Mononuclear cell (primary cell): Measurements from ENCODE around the gene LTN1. TPM values are rescaled to one million over a fixed set of nuclear protein-coding genes. Genes with fewer than 3 reads are reported as not detected.
"Not testable (repeated sequence)": the region's sequence is repeated elsewhere in the genome, so short reads cannot be mapped to it uniquely, and the experiment has no call there.

Experiments used
- H3K27me3 ChIP-seq: 2 replicates; pipeline ENCODE4 v1.6.0; 2011; ENCODE audit warnings: low read length, control low read depth; ENCODE audit not compliant: insufficient read depth
- H3K4me1 ChIP-seq: 2 replicates; pipeline ENCODE4 v1.5.1; 2011; ENCODE audit warnings: mild to moderate bottlenecking, low read length, control low read depth; ENCODE audit not compliant: insufficient read depth
- H3K4me3 ChIP-seq: 2 replicates; pipeline ENCODE4 v1.5.1; 2011; ENCODE audit warnings: mild to moderate bottlenecking, low read length, moderate library complexity
- H3K9me3 ChIP-seq: 2 replicates; pipeline ENCODE4 v1.5.1; 2011; ENCODE audit warnings: low read depth, mild to moderate bottlenecking, control low read depth, low read length
- total RNA-seq: library from RNA; depleted of rRNA; stranded (reverse); fragments of >200 nt; gene quantifications from one replicate; pipeline ENCODE4 v1.2.3, GENCODE V29; 2012

The LTN1 gene
- total RNA-seq, 1 donor = 37.4 TPM

- Histone ChIP-seq H3K9me3 (no peaks in the 10 kb centered on the region), H3K4me3 (no peak overlapping the region), H3K4me1 (no peaks in the 10 kb centered on the region), H3K27me3 (no peaks in the 10 kb centered on the region)
Measured at GRCh38 chr21:28959367-28960099, 33.1 kb downstream of the LTN1 start.

GRCh38 chr21:28953247-28953646 is 39.4 kb downstream of the LTN1 start:
- no peaks in the 10 kb centered on the region for H3K27me3 ChIP-seq
- H3K4me1 ChIP-seq = no peaks in the 10 kb centered on the region
- no peaks in the 10 kb centered on the region for H3K9me3 ChIP-seq
- H3K4me3 ChIP-seq = no peak overlapping the region

- Histone ChIP-seq H3K4me1 (no peaks in the 10 kb centered on the region), H3K27me3 (no peaks in the 10 kb centered on the region), H3K9me3 (no peaks in the 10 kb centered on the region), H3K4me3 (no peak overlapping the region)
Measured at GRCh38 chr21:28952686-28953085, 40.0 kb downstream of the LTN1 start.

- no peaks in the 10 kb centered on the region for H3K9me3 ChIP-seq
- H3K4me1 ChIP-seq = no peaks in the 10 kb centered on the region
- H3K4me3 ChIP-seq = no peak overlapping the region
- H3K27me3 ChIP-seq = no peaks in the 10 kb centered on the region
Measured at GRCh38 chr21:28949318-28949717, 43.4 kb downstream of the LTN1 start.

GRCh38 chr21:28944296-28944695 is 48.4 kb downstream of the LTN1 start:
- Histone ChIP-seq H3K4me1 (no peaks in the 10 kb centered on the region), H3K9me3 (no peaks in the 10 kb centered on the region), H3K4me3 (no peak overlapping the region), H3K27me3 (no peaks in the 10 kb centered on the region)

GRCh38 chr21:28943631-28944030 is 49.0 kb downstream of the LTN1 start:
- Histone ChIP-seq H3K9me3 (no peaks in the 10 kb centered on the region), H3K27me3 (no peaks in the 10 kb centered on the region), H3K4me3 (no peak overlapping the region), H3K4me1 (peaks cover 2% of the 10 kb centered on the region)

GRCh38 chr21:28938726-28939125 is 54.0 kb downstream of the LTN1 start:
- Histone ChIP-seq H3K4me3 (no peak overlapping the region), H3K9me3 (no peaks in the 10 kb centered on the region), H3K27me3 (no peaks in the 10 kb centered on the region), H3K4me1 (peaks cover 3% of the 10 kb centered on the region)

- no peaks in the 10 kb centered on the region for H3K27me3 ChIP-seq
- H3K9me3 ChIP-seq = no peaks in the 10 kb centered on the region
- H3K4me3 ChIP-seq = no peak overlapping the region
- H3K4me1 ChIP-seq = peaks cover 3% of the 10 kb centered on the region
Measured at GRCh38 chr21:28937737-28938136, 54.9 kb downstream of the LTN1 start.

GRCh38 chr21:28936721-28937120 is 56.0 kb downstream of the LTN1 start:
- Histone ChIP-seq H3K9me3 (no peaks in the 10 kb centered on the region), H3K27me3 (no peaks in the 10 kb centered on the region), H3K4me1 (peaks cover 3% of the 10 kb centered on the region), H3K4me3 (no peak overlapping the region)

GRCh38 chr21:28936036-28936435 is 56.6 kb downstream of the LTN1 start:
- Histone ChIP-seq H3K9me3 (no peaks in the 10 kb centered on the region), H3K4me1 (peaks cover 3% of the 10 kb centered on the region), H3K4me3 (no peak overlapping the region), H3K27me3 (no peaks in the 10 kb centered on the region)

- Histone ChIP-seq H3K4me1 (no peaks in the 10 kb centered on the region), H3K4me3 (no peak overlapping the region), H3K27me3 (no peaks in the 10 kb centered on the region), H3K9me3 (no peaks in the 10 kb centered on the region)
Measured at GRCh38 chr21:28932717-28933116, 60.0 kb downstream of the LTN1 start.

GRCh38 chr21:28931708-28932372 is 60.8 kb downstream of the LTN1 start:
- H3K9me3 ChIP-seq, H3K4me1 ChIP-seq, H3K4me3 ChIP-seq, H3K27me3 ChIP-seq: not testable (repeated sequence)

GRCh38 chr21:28928578-28929420 is 63.9 kb downstream of the LTN1 start:
- Histone ChIP-seq H3K9me3 (no peaks in the 10 kb centered on the region), H3K4me3 (no peak overlapping the region), H3K27me3 (no peaks in the 10 kb centered on the region), H3K4me1 (no peaks in the 10 kb centered on the region)

- no peak overlapping the region for H3K4me3 ChIP-seq
- no peaks in the 10 kb centered on the region for H3K4me1 ChIP-seq
- H3K9me3 ChIP-seq = no peaks in the 10 kb centered on the region
- H3K27me3 ChIP-seq = no peaks in the 10 kb centered on the region
Measured at GRCh38 chr21:28927130-28927529, 65.5 kb downstream of the LTN1 start.

GRCh38 chr21:28923439-28923975 is 69.2 kb downstream of the LTN1 start:
- Histone ChIP-seq H3K27me3 (no peaks in the 10 kb centered on the region), H3K4me1 (no peaks in the 10 kb centered on the region), H3K4me3 (no peak overlapping the region), H3K9me3 (no peaks in the 10 kb centered on the region)
